GM23338 (cell line): ENCODE measurements around the gene ADRB2.

ENCODE experiments used
- CTCF ChIP-seq, 2 experiments: fragments of 200-600 bp in 1 of 2; sonication (generic) in 1 of 2; conservative IDR thresholded peaks; 2 replicates each; pipeline versions ENCODE4 v1.5.1 to v1.6.1; 2016 to 2017; ENCODE audit warnings: antibody characterized with exemption in 2 of 2, low read depth in 2 of 2, mild to moderate bottlenecking in 2 of 2, moderate library complexity in 1 of 2
- EZH2 ChIP-seq: fragments of 200-600 bp; sonication (generic); IDR thresholded peaks from one replicate; pipeline ENCODE4 v1.8.0; 2017; ENCODE audit warnings: antibody characterized with exemption, mild to moderate bottlenecking, low read depth; ENCODE audit not compliant: unreplicated experiment
- EZH2phosphoT487 ChIP-seq: fragments of 200-600 bp; sonication (generic); IDR thresholded peaks from one replicate; pipeline ENCODE4 v1.8.1; 2018; ENCODE audit warnings: antibody characterized with exemption; ENCODE audit not compliant: unreplicated experiment
- POLR2AphosphoS5 ChIP-seq: IDR thresholded peaks from 2 replicates; pipeline ENCODE4 v1.6.1; 2016; ENCODE audit warnings: antibody characterized with exemption, low read depth
- REST ChIP-seq: IDR thresholded peaks from one replicate; pipeline ENCODE4 v1.6.1; 2018; ENCODE audit warnings: antibody characterized with exemption; ENCODE audit not compliant: unreplicated experiment
- ZNF114 ChIP-seq: fragments of 250-450 bp; sonication (Bioruptor Pico); IDR thresholded peaks from 2 replicates; pipeline ENCODE4 v1.5.0; 2020; ENCODE audit warnings: mild to moderate bottlenecking, moderate library complexity
- ZNF462 ChIP-seq: fragments of 250-450 bp; sonication (Bioruptor Pico); IDR thresholded peaks from 2 replicates; pipeline ENCODE4 v1.5.0; 2020; ENCODE audit warnings: mild to moderate bottlenecking, moderate library complexity

GRCh38 chr5:148829248-148829594 lies 2.8 kb downstream of the ADRB2 start:
- TF ChIP-seq CTCF (conservative IDR thresholded peaks at IDR 0.05; ENCODE audit: low read depth in 2 of 2) (no peak), POLR2AphosphoS5 (no peak), EZH2 (no peak), ZNF114 (CRISPR knock-in tag) (no peak), REST (no peak), EZH2phosphoT487 (no peak), ZNF462 (CRISPR knock-in tag) (no peak)
